Esophagus (tissue), 2 donors: Measurements from ENCODE around the gene EMC6. TPM values are rescaled to one million over a fixed set of nuclear protein-coding genes. Genes with fewer than 3 reads are reported as not detected.

Source experiments
- H3K27ac ChIP-seq, 2 donors: one replicate each; pipeline ENCODE4 v1.5.1; 2013; ENCODE audit warnings: low read depth in 2 of 2, mild to moderate bottlenecking in 2 of 2, inconsistent platforms in 1 of 2, low read length in 1 of 2, moderate library complexity in 1 of 2
- H3K27me3 ChIP-seq, 2 donors: one replicate each; pipeline ENCODE4 v1.6.1; 2013; ENCODE audit warnings: low read length in 2 of 2, control low read depth in 1 of 2, mild to moderate bottlenecking in 1 of 2; ENCODE audit not compliant: insufficient read depth in 2 of 2, control insufficient read depth in 1 of 2
- H3K36me3 ChIP-seq, 2 donors: one replicate each; pipeline ENCODE4 v1.6.1; 2013; ENCODE audit warnings: low read length in 1 of 2; ENCODE audit not compliant: control insufficient read depth in 2 of 2, insufficient read depth in 2 of 2
- H3K4me1 ChIP-seq, 2 donors: one replicate each; pipeline ENCODE4 v1.6.1; 2013; ENCODE audit warnings: low read length in 1 of 2; ENCODE audit not compliant: control insufficient read depth in 2 of 2, insufficient read depth in 2 of 2
- H3K4me3 ChIP-seq, 2 donors: one replicate each; pipeline ENCODE4 v1.5.1; 2013; ENCODE audit warnings: low read length in 2 of 2, mild to moderate bottlenecking in 2 of 2, low read depth in 1 of 2, moderate library complexity in 1 of 2
- H3K9me3 ChIP-seq, 2 donors: one replicate each; pipeline ENCODE4 v1.6.1; 2013; ENCODE audit warnings: mild to moderate bottlenecking in 2 of 2, low read depth in 1 of 2, low read length in 1 of 2, moderate library complexity in 1 of 2; ENCODE audit not compliant: control insufficient read depth in 2 of 2, insufficient read depth in 1 of 2
- WGBS, 2 donors: extraction: QIAGEN DNeasy Blood & Tissue Kit; methylation state at CpG; one replicate each; pipeline ENCODE4 v1.1.7; 2013; 5-methylcytosine and 5-hydroxymethylcytosine counted together
- polyA plus RNA-seq, 2 donors: library from polyadenylated mRNA; stranded (reverse); fragments of 200-250 nt; gene quantifications; one replicate each; pipeline ENCODE4 v1.2.3, GENCODE V29; 2013
- donor health status: healthy with polysubstance abuse.
- donor health status: Bipolar disorder and iron deficiency.

Gene EMC6
- polyA plus RNA-seq, 2 donors: 50.6 to 73.3 TPM

DNA sequence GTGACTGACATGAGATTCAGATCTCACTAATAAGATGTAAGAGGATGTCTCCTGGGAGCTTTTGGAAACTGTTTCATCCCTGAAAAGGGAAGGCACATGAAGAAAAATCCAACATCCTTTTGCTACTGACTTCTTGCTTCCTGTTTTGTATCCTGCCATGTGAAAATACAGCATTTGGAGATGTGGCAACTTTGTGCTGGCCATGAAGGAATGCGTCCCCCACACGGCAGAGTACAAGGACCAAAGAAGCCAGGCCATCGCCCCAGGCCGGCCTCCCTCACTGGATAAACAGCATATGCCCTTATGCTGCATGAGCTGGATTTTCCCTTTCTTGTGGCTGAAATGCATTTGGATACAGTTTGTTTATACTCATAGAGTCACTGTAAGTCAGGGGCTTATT lies 49.6 kb downstream of the EMC6 start:
- Histone ChIP-seq H3K4me3 (no peak overlapping the region), H3K36me3 (peaks cover 9% of the 10 kb centered on the region in 2 donors), H3K4me1 (peaks cover 0 to 3% of the 10 kb centered on the region in 2 donors), H3K27me3 (no peaks in the 10 kb centered on the region), H3K27ac (no peak overlapping the region), H3K9me3 (no peaks in the 10 kb centered on the region)
- WGBS, 2 donors: 86 to 90% methylated on average over 4 of the region's 4 CpGs

DNA sequence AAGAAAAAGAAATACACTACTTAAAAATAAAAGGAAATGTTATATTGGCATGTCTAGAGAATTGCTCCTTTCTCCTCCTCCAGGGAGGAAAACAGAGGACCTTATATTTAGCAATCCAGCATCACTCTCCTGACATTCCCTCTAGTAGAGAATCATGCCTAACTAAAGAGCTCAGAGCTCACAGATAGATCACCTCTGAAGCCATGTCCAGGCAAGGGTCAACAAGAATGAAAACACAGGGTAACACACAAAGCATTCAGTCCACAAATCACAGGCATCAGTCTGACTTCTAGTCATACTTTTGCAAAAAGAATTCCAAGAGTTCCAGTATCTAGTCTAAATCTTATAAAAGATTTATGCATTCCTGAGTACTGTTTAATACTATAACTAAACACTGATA lies 50.7 kb downstream of the EMC6 start:
- Histone ChIP-seq H3K4me3 (no peak overlapping the region), H3K27ac (no peak overlapping the region), H3K27me3 (no peaks in the 10 kb centered on the region), H3K36me3 (peaks cover 9% of the 10 kb centered on the region in 2 donors), H3K9me3 (no peaks in the 10 kb centered on the region), H3K4me1 (peaks cover 0 to 5% of the 10 kb centered on the region in 2 donors)

Other genes starting within 250 kb of the EMC6 start
- not detected for gene OR1E2, start 235.0 kb upstream of the EMC6 start, polyA plus RNA-seq
- gene SPATA22, start 197.0 kb upstream of the EMC6 start, polyA plus RNA-seq: under 1 TPM in 1 of 2 donors, not detected in 1; 0.02 TPM
- under 1 TPM; 0.38 to 0.61 TPM for gene ASPA, start 192.8 kb upstream of the EMC6 start, polyA plus RNA-seq
- gene TRPV3, start 111.0 kb upstream of the EMC6 start, polyA plus RNA-seq: under 1 TPM; 0.16 to 0.83 TPM
- 1 to 10 TPM; 1.3 to 4.7 TPM for gene TRPV1, start 59.4 kb upstream of the EMC6 start, polyA plus RNA-seq
- gene SHPK, start 32.6 kb upstream of the EMC6 start, polyA plus RNA-seq: 1 to 10 TPM; 7.2 to 8.5 TPM
- gene CTNS, start 32.1 kb upstream of the EMC6 start, polyA plus RNA-seq: 1 to 10 TPM; 3.6 to 4.1 TPM
- gene TAX1BP3, start 234 bp upstream of the EMC6 start, polyA plus RNA-seq: 100 to 1,000 TPM; 158 to 248 TPM
- gene P2RX5, start 27.3 kb downstream of the EMC6 start, polyA plus RNA-seq: 1 to 10 TPM in 1 of 2 donors, under 1 TPM in 1; 0.36 to 1.8 TPM
- gene HASPIN, start 55.1 kb downstream of the EMC6 start, polyA plus RNA-seq: 1 to 10 TPM in 1 of 2 donors, under 1 TPM in 1; 0.41 to 1.3 TPM
- gene ITGAE, start 132.4 kb downstream of the EMC6 start, polyA plus RNA-seq: 10 to 100 TPM; 26.8 to 33.7 TPM
- gene NCBP3, start 177.4 kb downstream of the EMC6 start, polyA plus RNA-seq: 10 to 100 TPM; 17.1 to 18.9 TPM
- gene CAMKK1, start 224.2 kb downstream of the EMC6 start, polyA plus RNA-seq: 1 to 10 TPM; 4.9 to 5.3 TPM
- gene P2RX1, start 247.7 kb downstream of the EMC6 start, polyA plus RNA-seq: 1 to 10 TPM; 5.9 to 7.1 TPM